Fibroblast of peridontal ligament (primary cell): ENCODE measurements around the gene AEBP1.

ENCODE experiments used
- DNase-seq: peaks from one replicate; pipeline ENCODE4 v3.0.0-alpha.2; 2010; ENCODE audit errors: extremely low read depth

Gene AEBP1

DNA sequence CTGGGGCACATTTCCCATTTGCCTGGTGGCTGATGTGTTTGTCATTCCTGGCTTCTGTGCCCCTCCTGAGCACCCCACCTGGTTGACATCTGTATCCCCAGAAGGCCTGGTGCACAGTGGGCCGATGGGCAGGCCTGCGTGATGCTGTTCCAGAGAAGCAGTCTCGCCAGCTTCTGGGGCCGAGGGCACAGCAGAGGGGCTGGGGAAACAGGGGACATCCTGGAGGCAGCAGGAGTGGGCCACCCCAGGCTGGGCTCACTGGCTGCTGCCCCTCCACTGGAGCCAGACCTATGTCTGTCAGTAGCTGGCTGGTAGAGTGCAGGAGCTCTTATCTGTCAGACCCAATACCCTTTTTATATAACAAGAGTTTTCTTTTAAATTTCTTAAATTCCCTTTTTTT lies 37.9 kb downstream of the AEBP1 start:
- no peak for DNase-seq

DNA sequence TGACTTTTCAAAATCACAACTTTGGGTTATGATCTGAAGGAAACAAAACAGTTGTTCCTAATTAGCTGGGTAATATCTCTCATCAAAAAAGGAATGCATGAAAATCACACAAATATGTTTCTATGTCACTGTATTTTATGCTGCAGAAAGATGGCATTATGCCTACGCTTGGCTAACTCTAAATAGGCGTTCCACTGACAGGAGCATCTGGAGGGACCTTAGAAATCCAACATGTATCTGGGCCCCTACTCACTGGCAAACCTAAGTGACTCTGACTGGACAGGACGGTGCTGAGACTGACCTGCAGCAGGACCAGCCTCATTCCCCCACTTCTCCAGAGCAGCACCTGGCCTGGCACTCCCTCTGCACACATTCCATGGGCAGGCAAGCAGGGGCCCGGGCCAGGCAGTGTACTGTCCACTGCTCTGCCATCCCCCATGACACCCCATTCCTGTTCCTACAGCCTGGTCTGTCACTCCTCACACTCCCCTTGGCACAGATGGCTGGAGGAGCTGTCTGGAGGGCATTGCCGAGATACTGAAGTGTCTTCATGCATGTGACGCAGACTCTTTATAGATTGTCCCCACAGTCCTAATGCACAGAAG lies 39.6 kb downstream of the AEBP1 start:
- DNase-seq: peak; percentile 11

DNA sequence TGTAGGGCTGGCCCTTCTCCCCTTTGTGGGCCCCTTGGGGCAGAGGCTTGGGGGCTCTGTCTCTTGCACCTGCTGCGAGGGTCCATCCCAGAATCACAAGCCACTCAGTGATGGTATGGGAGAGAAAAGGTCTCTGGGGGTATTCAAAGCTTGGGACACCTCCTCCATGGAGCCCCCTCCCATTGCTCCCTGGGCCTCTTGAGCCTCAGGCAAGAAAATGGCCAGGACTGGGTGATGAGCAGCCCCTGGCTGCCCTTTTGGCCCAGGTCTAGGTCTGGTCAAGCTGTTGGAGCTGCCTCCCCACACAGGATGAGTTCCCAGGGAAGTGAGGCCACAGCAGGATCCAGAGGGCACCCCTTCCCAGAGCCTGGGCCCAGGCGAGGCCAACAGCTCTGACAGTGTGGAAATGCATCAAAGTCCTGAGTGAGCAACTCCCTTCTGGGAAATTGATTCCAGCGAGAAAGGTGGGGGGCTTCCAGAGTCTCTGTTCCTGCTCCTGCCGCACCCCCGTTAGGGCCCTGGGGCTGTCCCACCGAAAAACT lies 40.4 kb downstream of the AEBP1 start:
- DNase-seq: no peak

DNA sequence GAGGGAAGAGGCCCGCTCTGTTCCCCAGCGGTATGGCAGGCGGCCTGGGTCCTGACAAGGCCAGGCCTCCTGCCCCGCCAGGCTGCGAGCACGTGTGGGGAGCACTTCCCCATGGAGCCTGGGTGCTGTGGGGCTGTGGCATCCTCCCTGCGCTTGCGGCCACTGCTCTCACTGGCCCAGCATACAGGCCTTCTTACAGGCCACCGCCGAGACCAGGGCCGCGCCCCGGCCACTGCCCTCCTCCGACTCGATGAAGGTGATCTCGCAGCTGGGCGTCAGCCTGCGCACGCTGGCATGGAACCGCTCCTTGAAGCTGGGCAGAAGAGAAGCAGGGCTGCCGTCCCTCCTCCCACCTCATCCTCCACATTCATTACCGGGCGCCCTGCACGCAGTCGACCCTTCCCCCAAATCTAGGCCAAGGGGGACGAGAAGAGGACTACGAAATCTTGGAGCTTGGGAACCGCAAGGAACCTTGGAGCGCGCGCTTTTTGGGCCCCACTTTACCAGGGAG lies 40.9 kb downstream of the AEBP1 start:
- DNase-seq: no peak

DNA sequence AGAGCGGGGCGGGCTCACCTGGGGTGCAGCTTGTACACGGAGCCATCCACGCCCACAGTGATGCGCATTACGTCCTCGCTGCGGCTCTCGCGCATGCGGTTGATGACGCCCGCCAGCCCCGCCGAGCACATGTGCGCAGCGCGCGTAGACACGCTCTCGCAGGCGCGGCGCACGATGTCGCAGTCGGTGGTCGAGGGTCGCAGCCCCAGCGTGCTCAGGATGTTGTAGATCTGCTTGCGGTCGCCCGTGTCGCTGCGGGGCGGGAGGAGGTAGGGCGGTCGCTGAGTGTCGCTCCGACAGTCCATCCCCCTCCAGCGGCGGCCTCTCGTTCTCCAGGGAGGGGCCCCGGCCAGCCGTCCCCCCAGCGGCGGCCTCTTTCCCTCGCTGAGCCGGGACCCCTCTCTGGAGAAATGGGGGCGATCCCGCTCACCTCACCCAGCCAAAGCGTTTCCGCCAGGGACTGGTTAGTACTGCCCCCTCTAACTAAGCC lies 41.4 kb downstream of the AEBP1 start:
- DNase-seq: no peak

DNA sequence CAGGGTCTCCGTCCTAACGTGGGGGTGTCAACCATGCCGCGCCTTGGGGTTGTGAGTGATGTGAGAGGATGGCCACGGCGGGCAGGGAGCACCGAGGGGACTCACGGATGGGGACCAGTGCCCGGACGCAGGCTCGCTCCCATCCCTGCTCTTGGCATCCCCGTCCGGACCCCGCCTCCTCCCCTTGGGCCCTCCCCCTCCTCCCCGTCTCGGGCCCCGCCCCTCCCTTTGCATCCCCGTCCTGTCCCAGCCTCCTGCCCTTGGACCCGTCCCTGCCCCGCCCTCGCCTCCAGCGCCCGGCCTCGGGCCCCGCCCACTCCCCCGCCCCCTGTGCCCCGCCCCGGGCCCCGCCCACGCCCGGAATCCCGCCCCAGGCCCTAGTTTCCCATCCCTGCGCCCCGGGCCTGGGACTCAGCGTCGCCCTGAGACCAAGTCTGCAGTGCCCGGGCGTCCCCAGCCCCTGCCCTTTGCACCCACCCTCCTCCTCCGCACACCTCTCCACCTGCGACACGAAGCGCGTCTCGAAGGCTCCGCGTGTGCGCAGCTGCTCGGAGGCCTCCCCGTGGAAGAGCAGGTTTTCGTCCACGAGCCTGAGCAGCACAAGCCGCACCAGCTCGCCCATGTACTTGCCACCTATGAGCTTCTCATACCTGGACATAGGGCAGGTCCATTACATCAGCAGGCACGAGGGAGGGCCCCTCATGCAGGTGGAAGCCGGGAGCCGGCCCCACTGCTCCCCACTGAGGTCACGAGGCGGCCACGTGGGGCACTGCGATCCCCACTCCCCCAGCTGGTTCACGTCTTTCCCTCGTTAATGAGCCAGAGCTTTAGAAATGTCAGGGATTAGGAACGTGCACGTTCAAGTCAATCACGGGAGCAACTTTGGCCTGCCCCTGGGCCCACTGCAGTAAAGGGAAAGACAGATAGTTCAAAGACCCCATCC lies 42.1 kb downstream of the AEBP1 start:
- DNase-seq: peak; percentile 9

DNA sequence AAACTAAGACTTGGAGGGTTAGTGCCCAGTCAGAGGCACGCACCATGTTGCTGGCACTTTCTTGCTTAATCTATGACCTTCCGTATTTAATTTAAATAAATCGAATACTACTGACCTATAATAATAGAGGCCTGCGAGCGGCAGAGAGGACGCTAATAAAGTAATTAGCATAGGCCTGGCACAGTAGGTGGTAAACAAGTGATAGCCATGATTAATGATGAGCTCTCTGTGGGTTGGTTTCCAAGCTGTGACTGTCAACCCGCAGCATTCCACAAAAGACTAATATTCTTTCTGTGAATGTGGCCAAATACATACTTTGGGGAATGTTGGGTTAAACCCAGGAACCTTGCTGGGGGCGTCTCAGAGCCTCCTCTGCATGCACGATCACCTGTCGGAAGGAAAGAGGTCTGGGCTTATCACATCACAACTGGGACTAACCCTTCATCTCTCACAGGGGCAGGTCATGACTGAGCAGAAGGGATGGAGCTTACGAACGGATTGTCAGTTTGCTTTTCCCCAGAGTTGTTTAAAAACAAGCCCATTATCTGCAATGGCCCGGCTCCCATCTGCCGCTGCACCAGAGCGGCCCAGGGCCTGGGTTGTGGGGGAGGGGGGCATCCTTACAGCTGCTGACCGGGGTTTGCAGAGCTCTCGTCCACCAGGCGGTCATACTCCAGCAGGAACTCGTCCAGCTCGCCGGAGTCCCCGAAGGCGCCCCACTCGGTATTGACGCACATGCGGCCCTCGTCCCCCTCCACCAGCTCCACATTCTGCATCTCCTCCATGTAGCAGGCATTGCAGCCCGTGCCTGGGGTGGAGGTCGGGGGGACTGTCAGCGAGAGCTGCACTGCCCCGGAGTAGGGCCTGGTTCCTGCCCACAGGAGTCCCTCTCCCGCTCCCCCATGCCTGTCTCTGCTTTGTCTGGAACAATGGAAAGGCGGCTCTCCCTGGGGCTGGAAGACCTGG lies 43.2 kb downstream of the AEBP1 start:
- DNase-seq: no peak

DNA sequence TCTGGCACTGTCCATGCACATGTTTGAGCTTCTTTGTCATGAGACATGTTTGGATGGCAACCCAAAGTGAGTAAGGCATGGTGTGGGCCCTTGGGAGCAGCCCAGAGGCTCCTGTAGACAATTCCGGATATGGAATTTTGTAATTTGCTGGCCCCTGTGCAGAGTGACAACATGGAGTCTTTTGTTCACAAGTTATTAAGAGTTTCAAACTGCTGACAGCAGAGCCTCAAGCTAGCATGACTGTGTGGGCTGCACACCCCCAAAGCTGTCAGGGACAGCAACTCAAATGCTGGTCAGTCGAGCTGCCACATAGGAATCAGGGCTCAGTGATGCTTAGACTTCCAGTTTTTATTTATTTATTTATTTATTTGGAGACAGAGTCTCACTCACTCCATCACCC lies 44.0 kb downstream of the AEBP1 start:
- DNase-seq: no peak

DNA sequence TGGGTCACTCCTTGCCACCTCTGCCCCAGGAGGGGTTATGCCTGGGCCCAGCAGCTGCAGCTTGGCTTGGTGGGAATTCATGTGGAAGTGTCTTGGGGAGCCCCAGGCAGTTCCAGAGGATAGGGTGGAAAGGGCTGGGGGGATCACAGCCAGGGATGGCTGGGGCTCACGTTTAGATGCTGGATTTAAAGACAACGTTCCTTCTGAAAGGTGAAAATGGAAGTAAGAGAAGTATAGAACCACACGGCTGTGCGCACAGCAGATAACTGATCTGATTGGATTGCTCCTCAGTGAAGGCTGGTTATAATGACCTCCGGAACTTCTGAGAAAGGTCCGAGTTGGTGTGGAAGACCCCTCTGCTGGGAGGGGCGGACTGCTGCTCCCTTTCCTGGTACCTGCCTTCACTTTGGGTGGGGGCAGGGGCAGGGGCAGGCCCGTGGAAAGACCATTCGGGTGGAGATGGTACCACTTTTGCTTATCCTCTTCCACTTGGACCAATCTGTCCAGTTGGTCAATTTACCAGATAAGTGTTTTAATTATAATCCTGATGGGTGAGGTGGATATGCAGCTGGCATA lies 44.9 kb downstream of the AEBP1 start:
- DNase-seq: no peak

DNA sequence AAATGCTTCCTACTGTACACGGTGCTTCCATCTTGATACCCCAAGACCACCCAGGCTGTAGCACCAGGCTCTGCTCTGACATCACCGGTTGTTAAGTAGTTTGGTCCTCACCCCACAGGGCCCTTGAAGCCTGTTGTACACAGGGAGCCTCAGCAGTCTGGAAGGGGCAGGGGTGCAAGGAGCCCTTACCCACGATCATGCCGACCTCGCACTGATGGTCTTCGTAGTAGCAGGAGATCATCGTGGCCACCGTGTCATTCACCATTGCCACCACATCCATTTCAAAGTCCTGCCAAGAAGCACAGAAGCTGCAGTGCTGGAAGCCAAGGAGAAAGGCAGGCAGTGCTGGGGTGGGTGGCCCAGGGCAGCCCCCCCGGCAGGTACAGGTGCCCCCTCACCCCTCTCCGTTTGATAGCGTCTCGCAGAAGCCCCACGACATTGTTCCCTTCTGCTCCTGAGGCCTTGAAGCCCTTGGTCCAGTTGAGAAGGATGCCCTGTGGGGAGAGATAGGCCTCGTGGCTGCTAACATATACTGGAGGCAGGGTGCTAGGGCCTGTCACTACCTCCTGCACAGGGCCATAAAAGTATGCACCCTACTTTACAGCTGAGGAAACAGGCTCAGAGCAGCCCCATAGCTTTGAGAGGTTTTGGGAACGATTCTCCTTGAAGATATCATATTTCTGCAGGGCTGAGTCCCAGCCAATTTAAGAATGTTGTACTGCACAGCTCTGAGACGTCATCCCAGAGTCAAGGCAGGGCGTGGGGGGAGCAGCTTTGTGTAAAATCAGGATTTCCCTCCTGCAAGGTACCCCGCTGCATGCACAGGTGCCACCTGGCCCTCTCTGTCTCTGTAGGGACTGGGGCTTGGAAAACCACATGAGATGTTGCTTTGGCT lies 45.7 kb downstream of the AEBP1 start:
- DNase-seq: peak; percentile 63

DNA sequence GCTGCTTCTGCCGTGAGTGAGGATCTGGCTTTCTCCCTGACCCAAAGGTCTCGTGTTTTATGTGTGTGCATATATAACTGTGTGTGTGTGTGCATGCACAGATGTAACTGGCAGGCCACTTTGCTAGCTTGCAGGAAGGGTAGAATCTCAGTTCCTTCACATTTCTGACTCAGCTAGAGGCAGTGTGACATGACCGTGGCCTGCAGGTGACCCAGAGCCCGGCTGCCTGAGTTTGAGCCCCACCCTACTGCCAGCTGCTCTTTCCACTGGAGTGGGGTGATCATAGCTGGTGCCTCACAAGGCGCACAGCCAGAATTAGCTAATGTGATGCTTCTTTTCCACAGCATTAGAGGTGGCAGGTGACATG lies 46.3 kb downstream of the AEBP1 start:
- DNase-seq: no peak

DNA sequence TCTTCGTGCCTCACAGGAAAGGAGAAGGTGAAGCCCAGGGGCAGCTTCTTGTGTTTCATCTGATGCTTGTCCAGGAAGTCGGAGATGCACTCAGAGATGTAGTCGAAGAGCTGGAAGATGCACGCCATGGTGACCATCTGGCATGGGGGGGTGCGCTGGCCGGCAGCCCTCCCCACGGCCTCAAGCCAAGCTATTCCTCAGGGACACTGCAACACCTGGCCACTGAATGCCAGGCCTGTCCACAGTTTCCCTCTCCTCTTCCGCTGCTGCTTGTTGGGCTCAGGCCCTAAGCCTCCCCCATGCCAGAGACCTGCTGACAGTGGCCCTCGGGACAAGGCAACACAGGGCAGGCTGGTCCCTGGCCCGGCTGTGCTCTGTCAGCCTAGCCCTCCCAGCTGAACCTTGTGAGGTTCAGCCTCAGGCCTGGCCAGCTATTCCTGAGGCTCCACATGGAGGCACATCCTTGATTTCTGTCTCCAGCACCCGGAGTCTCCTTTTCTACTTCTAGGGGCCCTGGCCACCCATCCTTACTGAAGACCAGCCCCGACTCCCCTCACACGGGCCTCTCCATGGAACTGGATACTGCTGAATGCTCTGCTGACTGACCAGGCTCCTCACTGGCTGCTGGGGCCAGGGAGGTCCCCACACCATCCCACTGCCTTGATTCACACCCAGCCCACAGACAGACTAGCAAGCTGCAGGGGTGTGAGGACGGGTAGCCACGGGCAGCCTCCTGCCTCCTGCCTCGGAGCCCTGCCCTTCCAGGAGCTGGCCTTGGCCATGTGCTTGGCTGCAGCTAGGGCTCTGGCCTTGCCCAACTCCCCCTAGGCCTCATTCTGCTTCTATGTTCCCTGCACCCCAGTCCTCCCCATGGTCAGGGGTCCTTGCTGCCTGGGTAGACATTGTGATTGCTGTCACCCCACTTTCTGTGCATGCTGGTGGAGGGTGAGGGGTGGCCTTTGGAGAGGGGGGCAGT lies 47.1 kb downstream of the AEBP1 start:
- DNase-seq: no peak

DNA sequence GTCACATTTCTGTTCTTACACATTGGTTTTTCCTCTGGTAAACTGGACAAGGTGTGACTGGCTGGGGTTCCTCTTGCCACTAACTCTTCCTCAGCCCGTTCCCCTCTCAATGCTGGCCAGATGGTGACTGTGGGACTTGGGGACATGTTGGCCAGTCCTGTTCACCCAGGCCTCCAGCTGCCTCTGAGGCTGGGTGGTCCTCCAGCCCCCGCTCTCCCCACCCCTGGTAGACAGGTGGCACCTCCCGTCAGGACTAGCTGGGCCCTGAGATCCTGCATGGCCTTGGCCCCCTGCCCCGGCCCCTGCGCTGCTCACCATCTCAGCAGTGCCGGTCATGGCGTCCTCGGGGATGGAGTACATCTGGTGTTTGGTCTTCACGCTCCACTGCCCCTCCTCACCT lies 47.8 kb downstream of the AEBP1 start:
- DNase-seq: no peak

DNA sequence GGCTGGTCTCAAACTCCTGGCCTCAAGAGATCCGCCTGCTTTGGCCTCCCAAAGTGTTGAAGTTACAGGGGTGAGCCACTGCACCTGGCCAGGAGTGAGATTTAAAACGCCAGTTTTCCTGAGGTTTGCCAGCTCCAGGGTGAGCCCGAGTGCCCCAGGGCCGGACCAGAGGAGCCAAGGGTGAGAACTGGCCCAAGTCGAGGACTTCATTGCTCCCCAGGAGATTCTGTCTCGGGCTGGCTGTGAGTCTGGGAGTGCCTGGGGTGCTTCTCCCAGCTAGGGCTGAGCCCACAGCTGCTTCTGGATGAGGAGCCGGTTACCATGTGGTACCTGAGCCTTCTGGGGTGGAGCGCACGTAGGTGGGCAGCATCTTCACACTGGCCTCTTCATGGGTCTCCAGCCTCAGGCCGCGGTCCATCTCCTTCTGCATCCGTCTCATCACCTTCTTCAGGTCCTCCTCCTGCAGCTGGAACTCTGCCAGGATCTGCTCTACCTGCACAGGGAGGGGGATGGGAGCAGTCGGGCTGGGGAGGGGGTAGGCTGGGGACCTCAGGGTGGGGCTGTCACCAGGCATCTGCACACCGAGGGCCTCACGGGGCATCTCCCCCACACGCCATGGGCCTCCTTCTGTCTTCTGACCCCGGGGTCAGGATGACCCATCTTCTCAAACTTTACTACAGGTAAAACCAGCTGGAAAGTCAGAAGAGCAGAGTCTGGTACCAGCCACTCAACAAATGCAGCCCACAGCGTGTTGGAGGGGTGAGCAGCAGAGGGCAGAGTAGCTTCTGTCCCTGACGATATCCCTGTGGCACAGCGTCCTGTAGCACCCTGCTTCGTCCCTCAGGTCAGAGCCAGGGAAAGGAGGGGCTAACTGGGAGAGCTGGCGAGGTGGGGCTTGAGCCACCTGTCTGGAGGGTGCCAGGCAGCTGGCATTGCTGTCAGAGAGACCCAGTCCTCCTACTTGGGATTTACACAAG lies 49.1 kb downstream of the AEBP1 start:
- no peak for DNase-seq

DNA sequence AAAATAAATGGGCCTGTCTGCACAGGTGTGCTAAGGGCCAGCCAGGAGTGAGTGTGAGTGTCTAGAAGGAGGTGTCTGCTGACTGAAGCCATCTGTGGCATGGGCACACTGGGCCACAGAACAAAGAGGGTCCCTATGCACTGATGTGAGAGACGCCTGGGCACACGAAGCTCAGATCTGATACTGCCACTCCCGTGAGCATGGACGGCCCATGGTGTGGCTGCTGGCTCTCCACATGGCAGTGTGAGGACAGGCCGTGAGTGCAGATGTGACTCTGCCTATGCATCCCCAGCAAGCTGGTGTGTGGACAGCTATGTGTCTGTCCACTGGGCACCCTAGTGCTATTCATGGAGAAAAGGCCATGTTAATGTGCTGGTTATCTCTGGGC lies 49.8 kb downstream of the AEBP1 start:
- no peak for DNase-seq

DNA sequence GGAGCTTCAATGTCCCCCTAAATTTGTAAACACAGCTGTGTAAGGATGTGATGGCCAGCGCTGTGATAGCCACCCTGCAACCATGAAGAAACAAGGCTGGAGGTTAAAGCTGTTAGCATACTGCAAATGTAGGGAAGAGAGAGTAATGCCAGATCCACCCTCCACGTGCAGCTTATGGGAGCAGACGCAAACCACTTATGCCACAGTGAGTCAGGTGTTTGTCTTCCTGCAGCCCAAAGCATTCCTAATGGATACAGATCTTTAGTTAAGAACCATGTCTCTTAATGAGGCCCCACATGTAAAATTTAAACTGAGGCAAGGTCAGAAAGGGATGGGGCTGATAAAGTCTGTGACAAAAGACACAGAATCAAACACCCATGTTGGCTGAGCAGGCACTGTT lies 50.6 kb downstream of the AEBP1 start:
- DNase-seq: no peak
